H1 (cell line): Measurements from ENCODE around the gene CNTROB. TPM values are rescaled to one million over a fixed set of nuclear protein-coding genes. Genes with fewer than 3 reads are reported as not detected.

ENCODE experiments used
- CTCF ChIA-PET: fragments of 300-600 bp; sonication (Branson Sonifier 250); formaldehyde crosslinking; loops from one replicate; lab custom pipeline; 2021; ENCODE audit not compliant: partially characterized antibody; lab: Charles Lee
- POLR2A ChIA-PET: fragments of 300-600 bp; sonication (Branson Sonifier 250); formaldehyde crosslinking; loops from one replicate; lab custom pipeline; 2021; ENCODE audit warnings: inconsistent platforms; ENCODE audit not compliant: partially characterized antibody; lab: Charles Lee
- DNase-seq, 2 experiments: peaks; one replicate each; pipeline versions ENCODE4 v3.0.0 to v3.0.0-alpha.2; 2010 to 2022; ENCODE audit warnings: low spot score in 2 of 2, low read depth in 1 of 2, mixed read lengths in 1 of 2
- FAIRE-seq: peaks from 2 replicates; lab custom pipeline; 2011; peaks lifted over from hg19 to GRCh38; lab: Jason Lieb, UNC
- H2AFZ ChIP-seq: 2 replicates; pipeline ENCODE4 v1.8.1; 2012; ENCODE audit warnings: low read length, inconsistent platforms
- H2AK5ac ChIP-seq: 2 replicates; pipeline ENCODE4 v1.6.1; 2013; ENCODE audit warnings: low read depth, low read length
- H2BK120ac ChIP-seq: replicated peaks from 2 replicates; pipeline ENCODE3; 2013; ENCODE audit warnings: low read depth, low read length, inconsistent platforms
- H2BK12ac ChIP-seq: 2 replicates; pipeline ENCODE4 v1.6.1; 2013; ENCODE audit warnings: low read depth, low read length
- H2BK15ac ChIP-seq: 2 replicates; pipeline ENCODE4 v1.6.1; 2013; ENCODE audit warnings: low read length
- H2BK20ac ChIP-seq: 2 replicates; pipeline ENCODE4 v1.6.1; 2013; ENCODE audit warnings: low read length
- H2BK5ac ChIP-seq: 2 replicates; pipeline ENCODE4 v1.6.1; 2013; ENCODE audit warnings: low read depth, low read length
- H3K14ac ChIP-seq: 2 replicates; pipeline ENCODE4 v1.6.1; 2013; ENCODE audit warnings: inconsistent platforms; ENCODE audit not compliant: insufficient read length
- H3K18ac ChIP-seq: 2 replicates; pipeline ENCODE4 v1.6.1; 2013; ENCODE audit warnings: low read length; ENCODE audit errors: extremely low read depth
- H3K23ac ChIP-seq: 2 replicates; pipeline ENCODE4 v1.6.1; 2013; ENCODE audit warnings: inconsistent platforms; ENCODE audit not compliant: insufficient read length
- H3K23me2 ChIP-seq: 2 replicates; pipeline ENCODE4 v1.6.1; 2013; ENCODE audit warnings: low read depth, low read length
- H3K27ac ChIP-seq: 2 replicates; pipeline ENCODE4 v1.6.1; 2011; ENCODE audit warnings: low read depth, low read length, inconsistent platforms
- H3K27me3 ChIP-seq, 4 experiments: replicated peaks in 1 of 4; 1 replicate in 1 of 4; 2 replicates in 3 of 4; pipeline versions ENCODE4 v1.6.1 to v1.8.1; 2011 to 2013; ENCODE audit warnings: low read length in 3 of 4, mild to moderate bottlenecking in 3 of 4, inconsistent platforms in 2 of 4, mixed read lengths in 2 of 4, moderate library complexity in 1 of 4; ENCODE audit not compliant: control insufficient read depth in 3 of 4, insufficient read depth in 3 of 4; ENCODE audit errors: extremely low read depth in 1 of 4
- H3K36me3 ChIP-seq, 4 experiments: 2 replicates each; pipeline versions ENCODE4 v1.6.1 to v1.8.1; 2011 to 2013; ENCODE audit warnings: mild to moderate bottlenecking in 4 of 4, low read length in 3 of 4, moderate library complexity in 2 of 4, control low read depth in 1 of 4, inconsistent platforms in 1 of 4; ENCODE audit not compliant: insufficient read depth in 4 of 4, control insufficient read depth in 2 of 4
- H3K4ac ChIP-seq: replicated peaks from 2 replicates; pipeline ENCODE3; 2013; ENCODE audit warnings: low read length, low read depth, mixed read lengths, inconsistent platforms; ENCODE audit not compliant: insufficient read length
- H3K4me1 ChIP-seq, 4 experiments: replicated peaks in 1 of 4; 1 replicate in 1 of 4; 2 replicates in 3 of 4; pipeline versions ENCODE4 v1.6.1 to v1.8.1; 2011 to 2013; ENCODE audit warnings: low read length in 3 of 4, inconsistent platforms in 2 of 4, mixed read lengths in 1 of 4; ENCODE audit not compliant: insufficient read depth in 4 of 4, control insufficient read depth in 3 of 4
- H3K4me2 ChIP-seq, 2 experiments: 2 replicates each; pipeline versions ENCODE4 v1.6.1 to v1.8.1; 2011 to 2013; ENCODE audit warnings: low read depth in 2 of 2, low read length in 2 of 2, control low read depth in 1 of 2, inconsistent platforms in 1 of 2, mild to moderate bottlenecking in 1 of 2; ENCODE audit not compliant: insufficient read depth in 1 of 2
- H3K4me3 ChIP-seq, 4 experiments: fragments of 200-600, 300-600 bp in 1 of 4; sonication (generic), shearing (Covaris generic), sonication (Bioruptor Twin) in 1 of 4; 2 replicates each; pipeline versions ENCODE4 v1.5.1 to v1.8.1; 2011 to 2016; ENCODE audit warnings: low read length in 4 of 4, low read depth in 3 of 4, control low read depth in 2 of 4, inconsistent platforms in 2 of 4, mild to moderate bottlenecking in 2 of 4, mixed read lengths in 1 of 4, moderate library complexity in 1 of 4; ENCODE audit not compliant: insufficient read depth in 2 of 4; ENCODE audit errors: extremely low read depth in 1 of 4
- H3K56ac ChIP-seq: replicated peaks from 2 replicates; pipeline ENCODE3; 2013; ENCODE audit warnings: low read depth, mild to moderate bottlenecking, mixed read lengths, low read length, inconsistent platforms; ENCODE audit not compliant: insufficient read length
- H3K79me1 ChIP-seq: 2 replicates; pipeline ENCODE4 v1.6.1; 2013; ENCODE audit warnings: low read depth, low read length, control low read depth
- H3K79me2 ChIP-seq, 2 experiments: 2 replicates each; pipeline versions ENCODE4 v1.6.1 to v1.8.1; 2012 to 2013; ENCODE audit warnings: low read length in 2 of 2, mild to moderate bottlenecking in 2 of 2, inconsistent platforms in 1 of 2; ENCODE audit not compliant: insufficient read depth in 2 of 2, control insufficient read depth in 1 of 2
- H3K9ac ChIP-seq, 4 experiments: replicated peaks in 1 of 4; 1 replicate in 1 of 4; 2 replicates in 3 of 4; pipeline versions ENCODE4 v1.6.1 to v1.8.1; 2011 to 2013; ENCODE audit warnings: low read depth in 3 of 4, low read length in 3 of 4, control low read depth in 2 of 4, mild to moderate bottlenecking in 2 of 4, moderate library complexity in 2 of 4, inconsistent platforms in 1 of 4; ENCODE audit errors: extremely low read depth in 1 of 4
- H3K9me3 ChIP-seq, 2 experiments: 2 replicates each; pipeline versions ENCODE4 v1.6.1 to v1.8.1; 2012 to 2013; ENCODE audit warnings: mild to moderate bottlenecking in 2 of 2, moderate library complexity in 2 of 2, control low read depth in 1 of 2, inconsistent platforms in 1 of 2, low read depth in 1 of 2, low read length in 1 of 2, mixed read lengths in 1 of 2; ENCODE audit not compliant: insufficient read depth in 2 of 2
- H4K20me1 ChIP-seq, 2 experiments: replicated peaks in 1 of 2; 2 replicates each; pipeline versions ENCODE3 to v1.8.1; 2011 to 2013; ENCODE audit warnings: inconsistent platforms in 2 of 2, low read length in 2 of 2, mild to moderate bottlenecking in 1 of 2; ENCODE audit not compliant: insufficient read depth in 2 of 2, control insufficient read depth in 1 of 2
- H4K5ac ChIP-seq: 2 replicates; pipeline ENCODE4 v1.6.1; 2013; ENCODE audit warnings: low read length, low read depth, mixed read lengths, inconsistent platforms; ENCODE audit not compliant: insufficient read length
- H4K8ac ChIP-seq: 2 replicates; pipeline ENCODE4 v1.8.0; 2013; ENCODE audit warnings: mild to moderate bottlenecking, moderate library complexity, low read length, inconsistent platforms; ENCODE audit not compliant: insufficient read depth; ENCODE audit errors: extremely low read depth
- H4K91ac ChIP-seq: replicated peaks from 2 replicates; pipeline ENCODE3; 2013; ENCODE audit warnings: low read length, mixed read lengths, inconsistent platforms; ENCODE audit not compliant: insufficient read length
- HDAC2 ChIP-seq, 2 experiments: fragments of 300-600 bp in 1 of 2; sonication (generic) in 1 of 2; IDR thresholded peaks; 2 replicates each; pipeline ENCODE4 v1.6.1; 2011 to 2012; ENCODE audit warnings: low read depth in 2 of 2, low read length in 2 of 2, mild to moderate bottlenecking in 2 of 2, moderate library complexity in 2 of 2, borderline replicate concordance in 1 of 2, inconsistent platforms in 1 of 2
- RFX5 ChIP-seq: IDR thresholded peaks from 2 replicates; pipeline ENCODE4 v1.6.1; 2011; ENCODE audit warnings: low read depth, low read length, improper control_type of control experiment, borderline replicate concordance
- SIN3A ChIP-seq, 2 experiments: IDR thresholded peaks in 1 of 2; conservative IDR thresholded peaks in 1 of 2; 2 replicates each; pipeline ENCODE4 v1.6.1; 2011 to 2012; ENCODE audit warnings: low read length in 2 of 2, improper control_type of control experiment in 1 of 2, low read depth in 1 of 2, mild to moderate bottlenecking in 1 of 2
- SIX5 ChIP-seq: IDR thresholded peaks from 2 replicates; pipeline ENCODE4 v1.6.1; 2011; ENCODE audit warnings: mild to moderate bottlenecking, low read depth, low read length
- TCF12 ChIP-seq: IDR thresholded peaks from 2 replicates; pipeline ENCODE4 v1.6.1; 2011; ENCODE audit warnings: low read depth, mild to moderate bottlenecking, low read length
- YY1 ChIP-seq: IDR thresholded peaks from 2 replicates; pipeline ENCODE4 v1.6.1; 2011; ENCODE audit warnings: low read depth, mild to moderate bottlenecking, low read length
- WGBS, 2 experiments: shearing (Covaris generic) in 1 of 2; methylation state at CpG; one replicate each; pipeline versions ENCODE4 v1.1.6 to v1.1.7; 2013 to 2015; ENCODE audit warnings: low lambda C conversion rate in 2 of 2, mixed read lengths in 2 of 2, inconsistent platforms in 1 of 2, low coverage in 1 of 2, missing lambda C conversion rate in 1 of 2; ENCODE audit not compliant: insufficient replicate concordance in 2 of 2, insufficient coverage in 1 of 2, insufficient read length in 1 of 2; ENCODE audit errors: extremely low coverage in 1 of 2, missing lambda C conversion rate in 1 of 2; 5-methylcytosine and 5-hydroxymethylcytosine counted together
- polyA plus RNA-seq, 7 experiments: library from polyadenylated mRNA; depleted of rRNA in 3 of 7; stranded (reverse) in 5 of 7; unstranded in 2 of 7; fragments of >200 nt in 5 of 7; fragments of 200-250 nt in 2 of 7; gene quantifications; 1 replicate in 5 of 7; 2 replicates in 1 of 7; 4 replicates in 1 of 7; pipeline versions ENCODE4 v1.2.1 to v1.2.3, GENCODE V29; 2011 to 2013; ENCODE audit warnings: missing spikeins in 2 of 7, mixed read lengths in 2 of 7
- total RNA-seq: library from RNA; stranded (reverse); fragmentation: NEBNext Ultra II Directional; extraction: Animal tissue kit (Norgen Biotek cat#: 25700); gene quantifications from 2 replicates; pipeline ENCODE4 v1.2.1, GENCODE V29; 2021
- TF ChIP-seq, protein P1 (sequence below): IDR thresholded peaks from 2 replicates; pipeline ENCODE4 v1.6.1; 2011; ENCODE audit warnings: low read length, improper control_type of control experiment

The CNTROB gene
- total and polyA plus RNA-seq, 2 of the 8 experiments (the other 6 are each of a cell fraction or from before 2014, with no cell fraction given) = 20.5 to 31.9 TPM

- H3K27ac ChIP-seq = no peak overlapping the region
- H3K9me3 ChIP-seq = no peaks in the 10 kb centered on the region
- H3K18ac ChIP-seq = no peak overlapping the region
- WGBS, 2 experiments = 90% methylated on average over 9 of the region's 9 CpGs; no CpG with 5 or more reads in 1 of the 2 experiments
- no peak overlapping the region for H2AFZ ChIP-seq
- no peak overlapping the region for H3K56ac ChIP-seq
- no peak overlapping the region; the same call in 1 of the 2 replicates for H4K8ac ChIP-seq
- DNase-seq (no peak), FAIRE-seq (no peak)
- H3K36me3 ChIP-seq = peaks cover 8 to 53% (median 43%) of the 10 kb centered on the region in 4 experiments
- no peaks in the 10 kb centered on the region for H3K4me1 ChIP-seq
- no peak overlapping the region for H2BK12ac ChIP-seq
- no peak overlapping the region for H2BK15ac ChIP-seq
- no peaks in the 10 kb centered on the region for H3K79me2 ChIP-seq
- H2AK5ac ChIP-seq = no peak overlapping the region
- H3K4ac ChIP-seq = no peak overlapping the region
- peaks cover 2 to 4% of the 10 kb centered on the region in 2 experiments for H4K20me1 ChIP-seq
- no peak overlapping the region for H2BK5ac ChIP-seq
- no peak for TF ChIP-seq HDAC2 (IDR thresholded peaks at IDR 0.05; ENCODE audit: borderline replicate concordance in 1 of 2, low read depth in 2 of 2, low read length in 2 of 2)
- no peak for TF ChIP-seq SIX5
- TF ChIP-seq, protein P1, sequence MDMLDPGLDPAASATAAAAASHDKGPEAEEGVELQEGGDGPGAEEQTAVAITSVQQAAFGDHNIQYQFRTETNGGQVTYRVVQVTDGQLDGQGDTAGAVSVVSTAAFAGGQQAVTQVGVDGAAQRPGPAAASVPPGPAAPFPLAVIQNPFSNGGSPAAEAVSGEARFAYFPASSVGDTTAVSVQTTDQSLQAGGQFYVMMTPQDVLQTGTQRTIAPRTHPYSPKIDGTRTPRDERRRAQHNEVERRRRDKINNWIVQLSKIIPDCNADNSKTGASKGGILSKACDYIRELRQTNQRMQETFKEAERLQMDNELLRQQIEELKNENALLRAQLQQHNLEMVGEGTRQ = no peak
- TF ChIP-seq YY1 = no peak
- no peak for TF ChIP-seq TCF12
- no peak for TF ChIP-seq RFX5
- no peak for TF ChIP-seq SIN3A (conservative IDR thresholded peaks at IDR 0.05 in 1 of 2, IDR thresholded peaks at IDR 0.05 in 1 of 2; ENCODE audit: low read depth in 1 of 2, low read length in 2 of 2)
- H3K27me3 ChIP-seq = no peaks in the 10 kb centered on the region
- H4K5ac ChIP-seq = no peak overlapping the region
- H3K79me1 ChIP-seq = no peaks in the 10 kb centered on the region
- CTCF ChIA-PET = interaction anchor here (0.8 to 2.7 kb wide), 15 partner anchors 9 to 201 kb away, joined by 3 to 13 read pairs (median 4); partner anchors contain the start of gene CNTROB
- H3K4me3 ChIP-seq = no peak overlapping the region
- H3K9ac ChIP-seq = no peak overlapping the region
- no peaks in the 10 kb centered on the region for H3K23me2 ChIP-seq
- H4K91ac ChIP-seq = no peak overlapping the region
- H3K4me2 ChIP-seq = no peak overlapping the region
- no peak overlapping the region for H2BK120ac ChIP-seq
- H3K14ac ChIP-seq = no peak overlapping the region
- no peak overlapping the region for H3K23ac ChIP-seq
- no peak overlapping the region for H2BK20ac ChIP-seq
- POLR2A ChIA-PET = interaction anchor here (1.2 to 2.7 kb wide), 2 partner anchors 11 to 32 kb away, joined by 3 to 11 read pairs; partner anchors contain the start of genes CNTROB and TRAPPC1
Observed at GRCh38 chr17:7944326-7944725, 12.3 kb downstream of the CNTROB start.
